Measurements from ENCODE around the gene ATF6. TPM values are rescaled to one million over a fixed set of nuclear protein-coding genes. Genes with fewer than 3 reads are reported as not detected.

ATF6 gene
- total RNA-seq, 2 donors from 2014 or later, result 14.4 to 19.8 TPM

- DNase-seq, result no peak
- no peak overlapping the region for H3K4me3 ChIP-seq (ENCODE audit: low read length)
- H3K9me3 Mint-ChIP-seq, result no peaks in the 10 kb centered on the region
Measured at GRCh38 chr1:161779393-161779792, 13.3 kb downstream of the ATF6 start.

GRCh38 chr1:161781995-161782394 is 15.9 kb downstream of the ATF6 start:
- H3K4me3 ChIP-seq (ENCODE audit: low read length), result no peak overlapping the region
- H3K9me3 ChIP-seq (ENCODE audit: control insufficient read depth, low read length), result no peaks in the 10 kb centered on the region
- no peak overlapping the region for H3K27ac ChIP-seq (ENCODE audit: low read depth, low read length)
- peaks cover 20% of the 10 kb centered on the region for H3K36me3 ChIP-seq (ENCODE audit: control insufficient read depth, insufficient read depth, low read length)
- Mint-ChIP-seq H3K27me3 (ENCODE audit: insufficient read depth) (no peaks in the 10 kb centered on the region), H3K9me3 (no peaks in the 10 kb centered on the region), H3K4me3 (no peak overlapping the region), H3K27ac (no peak overlapping the region), H3K36me3 (ENCODE audit: low read depth) (peaks cover 5% of the 10 kb centered on the region), H3K4me1 (peaks cover 3% of the 10 kb centered on the region)
- DNase-seq, result no peak
- no peaks in the 10 kb centered on the region for H3K4me1 ChIP-seq (ENCODE audit: control insufficient read depth, insufficient read depth, low read length)
- no peaks in the 10 kb centered on the region for H3K27me3 ChIP-seq (ENCODE audit: control insufficient read depth, insufficient read depth, low read length, poor library complexity, severe bottlenecking)
- no peak for TF ChIP-seq CTCF (conservative IDR thresholded peaks at IDR 0.05)
- no peak overlapping the region for H3K9ac ChIP-seq (ENCODE audit: extremely low read depth, low read length, poor library complexity, severe bottlenecking)

More at GRCh38 chr1:161779393-161779792, 13.3 kb downstream of the ATF6 start:
- Mint-ChIP-seq H3K36me3 (ENCODE audit: low read depth) (no peaks in the 10 kb centered on the region), H3K4me1 (no peaks in the 10 kb centered on the region), H3K27ac (no peak overlapping the region), H3K27me3 (ENCODE audit: insufficient read depth) (no peaks in the 10 kb centered on the region), H3K4me3 (no peak overlapping the region)
- H3K9ac ChIP-seq (ENCODE audit: extremely low read depth, low read length, poor library complexity, severe bottlenecking), result no peak overlapping the region
- TF ChIP-seq CTCF (conservative IDR thresholded peaks at IDR 0.05), result no peak
- H3K27ac ChIP-seq (ENCODE audit: low read depth, low read length), result no peak overlapping the region
- H3K4me1 ChIP-seq (ENCODE audit: control insufficient read depth, insufficient read depth, low read length), result no peaks in the 10 kb centered on the region
- H3K36me3 ChIP-seq (ENCODE audit: control insufficient read depth, insufficient read depth, low read length), result peaks cover 15% of the 10 kb centered on the region
- H3K27me3 ChIP-seq (ENCODE audit: control insufficient read depth, insufficient read depth, low read length, poor library complexity, severe bottlenecking), result no peaks in the 10 kb centered on the region
- WGBS, 2 experiments (ENCODE audit: insufficient coverage in 1 of 2, insufficient read length in 1 of 2), result 90 to 91% methylated on average over 2 of the region's 2 CpGs
- H3K9me3 ChIP-seq (ENCODE audit: control insufficient read depth, low read length), result no peaks in the 10 kb centered on the region

DNA sequence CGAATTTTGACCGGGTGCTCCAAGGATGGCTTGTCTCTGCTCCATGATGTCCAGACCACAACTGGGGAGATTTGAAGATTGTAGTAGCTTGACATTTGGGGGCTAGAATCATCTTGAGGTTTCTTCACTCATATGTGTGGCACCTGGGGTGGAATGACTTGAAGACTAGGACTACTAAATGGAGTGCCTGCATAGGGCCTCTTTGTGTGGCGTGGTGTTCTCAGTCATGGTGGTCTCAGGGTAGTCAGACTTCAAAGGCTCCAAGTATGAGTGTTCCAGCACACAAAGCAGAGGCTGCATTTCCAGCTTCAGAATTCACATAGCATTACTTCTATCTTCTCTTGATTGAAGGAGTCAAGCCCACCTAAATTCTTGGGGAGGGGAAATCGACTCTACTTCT is 16.8 kb downstream of the ATF6 start:
- no peak for DNase-seq
- no peak overlapping the region for H3K4me3 ChIP-seq (ENCODE audit: low read length)
- Mint-ChIP-seq H3K36me3 (ENCODE audit: low read depth) (peaks cover 5% of the 10 kb centered on the region), H3K9me3 (no peaks in the 10 kb centered on the region), H3K4me3 (no peak overlapping the region), H3K27me3 (ENCODE audit: insufficient read depth) (no peaks in the 10 kb centered on the region), H3K27ac (no peak overlapping the region), H3K4me1 (peaks cover 3% of the 10 kb centered on the region)
- H3K36me3 ChIP-seq (ENCODE audit: control insufficient read depth, insufficient read depth, low read length), result peaks cover 20% of the 10 kb centered on the region
- H3K9me3 ChIP-seq (ENCODE audit: control insufficient read depth, low read length), result no peaks in the 10 kb centered on the region
- no peaks in the 10 kb centered on the region for H3K4me1 ChIP-seq (ENCODE audit: control insufficient read depth, insufficient read depth, low read length)
- 90 to 100% methylated on average over 1 to 4 of the region's 4 CpGs for WGBS, 2 experiments (ENCODE audit: insufficient coverage in 1 of 2, insufficient read length in 1 of 2)
- H3K9ac ChIP-seq (ENCODE audit: extremely low read depth, low read length, poor library complexity, severe bottlenecking), result no peak overlapping the region
- TF ChIP-seq CTCF (conservative IDR thresholded peaks at IDR 0.05), result no peak
- no peak overlapping the region for H3K27ac ChIP-seq (ENCODE audit: low read depth, low read length)
- no peaks in the 10 kb centered on the region for H3K27me3 ChIP-seq (ENCODE audit: control insufficient read depth, insufficient read depth, low read length, poor library complexity, severe bottlenecking)
